A549 (cell line): ENCODE data around the gene CLEC3A. TPM values are rescaled to one million over a fixed set of nuclear protein-coding genes. Genes with fewer than 3 reads are reported as not detected.

Experiments used
- ATAC-seq, 2 experiments: fragments of 200-7000 bp in 1 of 2; fragments of >200 bp in 1 of 2; cut with Nextera tagmentation in 1 of 2; cut with Tn5 transposase in 1 of 2; 3 replicates each; pipeline versions ENCODE4 v1.8.0 to v1.9.1; 2018 to 2020; ENCODE audit warnings: mild to moderate bottlenecking in 1 of 2, moderate library complexity in 1 of 2
- CTCF ChIA-PET: fragments of 300-600 bp; sonication (Branson Sonifier 250); formaldehyde crosslinking; extraction: SDS; loops from one replicate; lab custom pipeline; 2021; ENCODE audit warnings: antibody characterized with exemption, inconsistent platforms; lab: Yijun Ruan, JAX
- POLR2A ChIA-PET: fragments of 350-600 bp; formaldehyde crosslinking; extraction: SDS; loops from one replicate; lab custom pipeline; 2021; ENCODE audit warnings: antibody characterized with exemption, inconsistent platforms; lab: Yijun Ruan, JAX
- DNase-seq, 2 experiments: peaks; one replicate each; pipeline versions ENCODE4 v3.0.0 to v3.0.0-alpha.2; 2011 to 2016; ENCODE audit warnings: low read depth in 1 of 2, low spot score in 1 of 2
- FAIRE-seq: peaks from 2 replicates; lab custom pipeline; 2011; peaks lifted over from hg19 to GRCh38; lab: Jason Lieb, UNC
- H3K27ac ChIP-seq, 2 experiments: fragments of >200 bp; sonication (Bioruptor Twin); formaldehyde crosslinking; 3 replicates each; pipeline ENCODE4 v1.5.1; 2016 to 2017
- H3K4me1 ChIP-seq: fragments of >200 bp; sonication (Bioruptor Twin); formaldehyde crosslinking; 3 replicates; pipeline ENCODE4 v1.6.1; 2016
- H3K4me2 ChIP-seq: fragments of >200 bp; sonication (Bioruptor Twin); formaldehyde crosslinking; 3 replicates; pipeline ENCODE4 v1.6.1; 2016
- H3K4me3 ChIP-seq: fragments of >200 bp; sonication (Bioruptor Twin); formaldehyde crosslinking; 3 replicates; pipeline ENCODE4 v1.5.1; 2016
- H3K9me3 ChIP-seq: fragments of >200 bp; sonication (Bioruptor Twin); formaldehyde crosslinking; 3 replicates; pipeline ENCODE4 v1.6.1; 2016
- CBX2 ChIP-seq: fragments of 200-600 bp; sonication (generic); IDR thresholded peaks from 2 replicates; pipeline ENCODE4 v1.6.1; 2016; ENCODE audit warnings: low read depth, mild to moderate bottlenecking, borderline replicate concordance
- EHMT2 ChIP-seq: fragments of 200-600 bp; sonication (generic); IDR thresholded peaks from 2 replicates; pipeline ENCODE4 v1.6.1; 2016; ENCODE audit warnings: antibody characterized with exemption, low read depth, mild to moderate bottlenecking, moderate library complexity
- FOSL2 ChIP-seq, 2 experiments: fragments of 450-650 bp in 1 of 2; fragments of >200 bp in 1 of 2; sonication (Bioruptor Twin) in 1 of 2; formaldehyde crosslinking; IDR thresholded peaks; 2 replicates each; pipeline versions ENCODE4 v1.5.0 to v1.6.1; 2016 to 2020; ENCODE audit warnings: mild to moderate bottlenecking in 1 of 2, moderate library complexity in 1 of 2
- HES2 ChIP-seq: fragments of >200 bp; sonication (Bioruptor Twin); formaldehyde crosslinking; IDR thresholded peaks from 2 replicates; pipeline ENCODE4 v1.6.1; 2016
- HEYL ChIP-seq: fragments of 250-450 bp; sonication (Bioruptor Pico); IDR thresholded peaks from 2 replicates; pipeline ENCODE4 v1.8.0; 2021; ENCODE audit warnings: mild to moderate bottlenecking, moderate library complexity
- HOXA7 ChIP-seq: fragments of 250-450 bp; sonication (Bioruptor Pico); IDR thresholded peaks from 2 replicates; pipeline ENCODE4 v1.5.0; 2020; ENCODE audit warnings: mild to moderate bottlenecking, moderate library complexity
- HOXB5 ChIP-seq: fragments of 250-450 bp; sonication (Bioruptor Pico); IDR thresholded peaks from 2 replicates; pipeline ENCODE4 v1.5.0; 2020; ENCODE audit warnings: mild to moderate bottlenecking, moderate library complexity
- JUN ChIP-seq, 2 experiments: fragments of >200 bp; sonication (Bioruptor Twin); formaldehyde crosslinking; IDR thresholded peaks; 2 replicates in 1 of 2; 3 replicates in 1 of 2; pipeline ENCODE4 v1.6.1; 2016 to 2017
- MAX ChIP-seq: IDR thresholded peaks from 2 replicates; pipeline ENCODE4 v1.6.1; 2012
- PHF8 ChIP-seq: fragments of 200-600 bp; sonication (generic); IDR thresholded peaks from 2 replicates; pipeline ENCODE4 v1.6.1; 2016; ENCODE audit warnings: low read depth, mild to moderate bottlenecking, antibody characterized with exemption, moderate library complexity, borderline replicate concordance
- RAD21 ChIP-seq, 2 experiments: fragments of >200 bp in 1 of 2; sonication (Bioruptor Twin) in 1 of 2; formaldehyde crosslinking in 1 of 2; IDR thresholded peaks in 1 of 2; conservative IDR thresholded peaks in 1 of 2; 2 replicates in 1 of 2; 3 replicates in 1 of 2; pipeline ENCODE4 v1.6.1; 2012 to 2018; ENCODE audit warnings: inconsistent platforms in 1 of 2
- RNF2 ChIP-seq: fragments of 200-600 bp; sonication (generic); IDR thresholded peaks from 2 replicates; pipeline ENCODE4 v1.6.1; 2016; ENCODE audit warnings: low read depth, mild to moderate bottlenecking, antibody characterized with exemption, moderate library complexity, borderline replicate concordance
- TP53 ChIP-seq: fragments of 250-450 bp; sonication (Bioruptor Pico); IDR thresholded peaks from 2 replicates; pipeline ENCODE4 v1.5.0; 2021; ENCODE audit warnings: mild to moderate bottlenecking, moderate library complexity
- WGBS: methylation state at CpG from one replicate; pipeline ENCODE4 v1.1.6; 2017; ENCODE audit errors: missing lambda C conversion rate; 5-methylcytosine and 5-hydroxymethylcytosine counted together
- polyA plus RNA-seq, 4 experiments: library from polyadenylated mRNA; depleted of rRNA in 3 of 4; stranded (reverse); fragments of >200 nt; fragmentation: RNase III in 1 of 4; extraction: RNeasy Plus Mini Kit Qiagen cat#74134 plus additional on column Dnase treatment in 1 of 4; gene quantifications; 2 replicates in 3 of 4; 3 replicates in 1 of 4; pipeline ENCODE4 v1.2.3, GENCODE V29; 2011 to 2017
- TF ChIP-seq, protein P1 (sequence below): fragments of 200-600 bp; sonication (generic); IDR thresholded peaks from 2 replicates; pipeline ENCODE4 v1.6.1; 2016; ENCODE audit warnings: antibody characterized with exemption, mild to moderate bottlenecking, moderate library complexity
- TF ChIP-seq, protein P2 (sequence below): fragments of >200 bp; sonication (Bioruptor Twin); formaldehyde crosslinking; IDR thresholded peaks from 3 replicates; pipeline ENCODE4 v1.5.1; 2016
- TF ChIP-seq, protein P3 (sequence below): fragments of 150-350 bp; IDR thresholded peaks from 2 replicates; pipeline ENCODE4 v1.6.1; 2014; ENCODE audit warnings: low read depth, mild to moderate bottlenecking, low read length

Gene CLEC3A
- polyA plus RNA-seq, 2 of the 4 experiments (the other 2 are of a cell fraction): not detected

DNA sequence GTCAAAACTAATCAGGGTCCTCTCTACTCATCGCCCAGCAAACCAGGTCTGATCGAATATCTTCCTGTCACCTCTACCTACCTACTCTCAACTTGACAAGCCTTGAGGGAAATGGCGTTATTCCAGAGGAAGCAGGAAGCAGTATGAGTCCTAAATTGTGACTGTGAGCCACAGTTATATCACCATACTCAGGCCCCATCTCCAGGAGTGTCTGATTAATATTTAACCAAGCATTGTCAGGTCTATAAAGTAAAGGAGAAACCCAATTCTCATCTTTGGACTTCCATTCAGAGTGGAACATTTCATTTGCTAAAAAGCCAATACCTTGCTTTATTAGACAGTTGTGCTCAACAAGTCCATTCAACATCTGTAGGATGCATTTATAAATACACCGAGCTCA lies 17.8 kb upstream of the CLEC3A start:
- ChIA-PET POLR2A (no interaction called here), CTCF (interaction anchor here (0.9 to 2.0 kb wide), 3 partner anchors 90 to 337 kb away, joined by 3 to 6 read pairs (median 4); no protein-coding TSS in a partner anchor)
- FAIRE-seq (no peak), ATAC-seq (no peak), DNase-seq (no peak)
- H3K4me2 ChIP-seq: no peak overlapping the region
- 24% methylated on average over 4 of the region's 4 CpGs for WGBS
- no peak overlapping the region for H3K27ac ChIP-seq
- H3K4me1 ChIP-seq: no peaks in the 10 kb centered on the region
- H3K9me3 ChIP-seq: no peaks in the 10 kb centered on the region
- TF ChIP-seq MAX: no peak
- TF ChIP-seq, protein P1, sequence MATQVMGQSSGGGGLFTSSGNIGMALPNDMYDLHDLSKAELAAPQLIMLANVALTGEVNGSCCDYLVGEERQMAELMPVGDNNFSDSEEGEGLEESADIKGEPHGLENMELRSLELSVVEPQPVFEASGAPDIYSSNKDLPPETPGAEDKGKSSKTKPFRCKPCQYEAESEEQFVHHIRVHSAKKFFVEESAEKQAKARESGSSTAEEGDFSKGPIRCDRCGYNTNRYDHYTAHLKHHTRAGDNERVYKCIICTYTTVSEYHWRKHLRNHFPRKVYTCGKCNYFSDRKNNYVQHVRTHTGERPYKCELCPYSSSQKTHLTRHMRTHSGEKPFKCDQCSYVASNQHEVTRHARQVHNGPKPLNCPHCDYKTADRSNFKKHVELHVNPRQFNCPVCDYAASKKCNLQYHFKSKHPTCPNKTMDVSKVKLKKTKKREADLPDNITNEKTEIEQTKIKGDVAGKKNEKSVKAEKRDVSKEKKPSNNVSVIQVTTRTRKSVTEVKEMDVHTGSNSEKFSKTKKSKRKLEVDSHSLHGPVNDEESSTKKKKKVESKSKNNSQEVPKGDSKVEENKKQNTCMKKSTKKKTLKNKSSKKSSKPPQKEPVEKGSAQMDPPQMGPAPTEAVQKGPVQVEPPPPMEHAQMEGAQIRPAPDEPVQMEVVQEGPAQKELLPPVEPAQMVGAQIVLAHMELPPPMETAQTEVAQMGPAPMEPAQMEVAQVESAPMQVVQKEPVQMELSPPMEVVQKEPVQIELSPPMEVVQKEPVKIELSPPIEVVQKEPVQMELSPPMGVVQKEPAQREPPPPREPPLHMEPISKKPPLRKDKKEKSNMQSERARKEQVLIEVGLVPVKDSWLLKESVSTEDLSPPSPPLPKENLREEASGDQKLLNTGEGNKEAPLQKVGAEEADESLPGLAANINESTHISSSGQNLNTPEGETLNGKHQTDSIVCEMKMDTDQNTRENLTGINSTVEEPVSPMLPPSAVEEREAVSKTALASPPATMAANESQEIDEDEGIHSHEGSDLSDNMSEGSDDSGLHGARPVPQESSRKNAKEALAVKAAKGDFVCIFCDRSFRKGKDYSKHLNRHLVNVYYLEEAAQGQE: no peak
- TF ChIP-seq HOXA7: no peak
- TF ChIP-seq JUN (IDR thresholded peaks at IDR 0.05): no peak
- no peak for TF ChIP-seq HEYL
- no peak for TF ChIP-seq FOSL2 (IDR thresholded peaks at IDR 0.05)
- no peak for TF ChIP-seq FOSL2 (CRISPR knock-in tag; IDR thresholded peaks at IDR 0.05)
- no peak for TF ChIP-seq RNF2
- no peak for TF ChIP-seq CBX2
- no peak for TF ChIP-seq TP53
- no peak for TF ChIP-seq PHF8
- no peak for TF ChIP-seq HOXB5 (CRISPR knock-in tag)
- TF ChIP-seq HES2: no peak
- TF ChIP-seq, protein P2, sequence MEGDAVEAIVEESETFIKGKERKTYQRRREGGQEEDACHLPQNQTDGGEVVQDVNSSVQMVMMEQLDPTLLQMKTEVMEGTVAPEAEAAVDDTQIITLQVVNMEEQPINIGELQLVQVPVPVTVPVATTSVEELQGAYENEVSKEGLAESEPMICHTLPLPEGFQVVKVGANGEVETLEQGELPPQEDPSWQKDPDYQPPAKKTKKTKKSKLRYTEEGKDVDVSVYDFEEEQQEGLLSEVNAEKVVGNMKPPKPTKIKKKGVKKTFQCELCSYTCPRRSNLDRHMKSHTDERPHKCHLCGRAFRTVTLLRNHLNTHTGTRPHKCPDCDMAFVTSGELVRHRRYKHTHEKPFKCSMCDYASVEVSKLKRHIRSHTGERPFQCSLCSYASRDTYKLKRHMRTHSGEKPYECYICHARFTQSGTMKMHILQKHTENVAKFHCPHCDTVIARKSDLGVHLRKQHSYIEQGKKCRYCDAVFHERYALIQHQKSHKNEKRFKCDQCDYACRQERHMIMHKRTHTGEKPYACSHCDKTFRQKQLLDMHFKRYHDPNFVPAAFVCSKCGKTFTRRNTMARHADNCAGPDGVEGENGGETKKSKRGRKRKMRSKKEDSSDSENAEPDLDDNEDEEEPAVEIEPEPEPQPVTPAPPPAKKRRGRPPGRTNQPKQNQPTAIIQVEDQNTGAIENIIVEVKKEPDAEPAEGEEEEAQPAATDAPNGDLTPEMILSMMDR: no peak
- TF ChIP-seq, protein P3, sequence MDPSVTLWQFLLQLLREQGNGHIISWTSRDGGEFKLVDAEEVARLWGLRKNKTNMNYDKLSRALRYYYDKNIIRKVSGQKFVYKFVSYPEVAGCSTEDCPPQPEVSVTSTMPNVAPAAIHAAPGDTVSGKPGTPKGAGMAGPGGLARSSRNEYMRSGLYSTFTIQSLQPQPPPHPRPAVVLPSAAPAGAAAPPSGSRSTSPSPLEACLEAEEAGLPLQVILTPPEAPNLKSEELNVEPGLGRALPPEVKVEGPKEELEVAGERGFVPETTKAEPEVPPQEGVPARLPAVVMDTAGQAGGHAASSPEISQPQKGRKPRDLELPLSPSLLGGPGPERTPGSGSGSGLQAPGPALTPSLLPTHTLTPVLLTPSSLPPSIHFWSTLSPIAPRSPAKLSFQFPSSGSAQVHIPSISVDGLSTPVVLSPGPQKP: no peak
- no peak overlapping the region for H3K4me3 ChIP-seq

DNA sequence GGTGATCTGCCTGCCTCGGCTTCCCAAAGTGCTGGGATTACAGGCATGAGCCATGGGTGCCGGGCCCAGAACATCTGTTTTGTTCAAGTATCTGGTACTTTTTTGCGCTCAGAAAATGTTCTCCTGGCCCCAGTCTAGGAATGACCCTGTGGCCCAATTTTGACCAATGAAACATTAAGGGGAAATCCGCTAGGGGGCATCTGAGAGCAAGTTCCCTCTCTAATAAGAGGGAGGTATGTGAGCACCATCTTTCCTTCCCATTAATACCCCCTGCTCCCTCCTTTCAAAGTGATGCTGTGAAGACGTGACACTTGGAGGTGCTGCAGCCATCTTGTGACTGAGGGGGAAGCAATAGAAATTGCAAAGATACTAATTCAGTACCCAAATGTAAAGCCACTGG lies 16.5 kb upstream of the CLEC3A start:
- TF ChIP-seq HEYL (no peak), RAD21 (conservative IDR thresholded peaks at IDR 0.05 in 1 of 2, IDR thresholded peaks at IDR 0.05 in 1 of 2) (0 out of 5 replicates have a peak, but pooled peaks of 1 of the 2 experiments have one; percentile 4), RNF2 (no peak), EHMT2 (no peak)
- TF ChIP-seq, protein P2: 0 out of 3 replicates have a peak, but pooled peaks have one; percentile 12
- H3K9me3 ChIP-seq: no peaks in the 10 kb centered on the region
- H3K4me3 ChIP-seq: no peak overlapping the region
- H3K4me2 ChIP-seq: no peak overlapping the region
- no peaks in the 10 kb centered on the region for H3K4me1 ChIP-seq
- WGBS: 5% methylated on average over 5 of the region's 5 CpGs
- CTCF ChIA-PET: no interaction called here
- ATAC-seq (0 out of 6 replicates have a peak, but pooled peaks of 1 of the 2 experiments have one; percentile 41), FAIRE-seq (no peak), DNase-seq (peak; percentile 6 to 7)
- POLR2A ChIA-PET: no interaction called here
- H3K27ac ChIP-seq: no peak overlapping the region
